GM18517 (cell line): Measurements from ENCODE around the gene PRDM4.
"Not testable (repeated sequence)": the region's sequence is repeated elsewhere in the genome, so short reads cannot be mapped to it uniquely, and the experiment has no call there.

Experiments used
- ATAC-seq: cut with Tn5 transposase; IDR thresholded peaks from one replicate; pipeline ENCODE4 v1.9.1; 2021; ENCODE audit warnings: mild to moderate bottlenecking, moderate library complexity; ENCODE audit not compliant: unreplicated experiment

Gene PRDM4

DNA sequence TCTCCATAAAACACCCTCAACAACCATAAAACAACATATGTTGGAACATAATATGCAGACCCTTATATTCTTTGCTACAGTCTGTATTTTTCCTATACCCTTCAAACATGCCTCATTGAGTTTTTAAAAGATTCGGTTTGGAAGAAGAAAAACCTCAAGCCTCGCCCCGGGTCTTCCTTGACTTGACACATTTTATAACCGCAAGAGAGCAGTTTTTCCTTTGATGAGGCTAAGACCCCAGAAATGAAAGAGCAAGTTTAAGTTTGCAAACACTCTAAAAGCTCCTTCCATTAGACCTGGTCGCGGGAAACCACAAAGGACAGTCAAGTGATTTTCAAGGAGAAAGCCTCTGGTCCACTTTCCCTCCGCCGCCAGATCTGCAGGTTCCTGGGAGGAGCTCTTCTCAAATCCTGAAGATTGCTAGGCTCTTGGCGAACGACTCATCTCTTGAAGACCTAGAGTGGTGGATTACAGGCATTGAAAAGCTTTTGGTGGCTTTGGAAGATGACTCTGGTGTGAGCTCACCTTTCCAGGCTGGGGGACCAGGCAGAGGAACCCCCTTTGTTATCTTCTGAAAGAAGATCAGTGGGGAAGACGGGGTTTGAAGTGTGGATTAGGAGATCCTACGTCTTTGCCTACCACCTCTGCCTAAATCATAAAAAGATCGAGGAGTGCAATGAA is 13.6 kb upstream of the PRDM4 start, which contains the start of gene ASCL4:
Gene ASCL4 (plus strand): TSS at position 356 of the 681 bp plus-strand sequence. CDS start 515 bp downstream, outside the sequence.
- ATAC-seq: no peak

DNA sequence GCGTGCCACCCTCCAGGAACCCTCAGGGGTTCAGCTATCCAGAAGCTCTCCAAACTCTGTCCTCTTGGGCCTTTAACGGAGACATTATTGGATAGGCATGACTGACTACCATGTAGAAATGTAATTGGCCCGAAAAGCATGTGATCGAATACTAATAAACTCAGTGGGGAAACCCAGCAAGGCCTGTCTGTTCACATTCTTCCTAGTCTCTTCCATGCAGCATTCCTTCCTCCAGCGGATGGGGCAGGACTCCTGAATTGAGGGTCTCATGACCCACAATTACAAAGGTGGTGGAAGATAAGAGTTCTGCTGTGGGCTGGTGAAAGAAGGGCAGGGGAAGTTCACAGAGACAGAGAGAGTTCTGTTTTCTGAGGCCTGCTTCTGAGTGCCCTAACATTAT is 6.5 kb upstream of the PRDM4 start:
- ATAC-seq: no peak

DNA sequence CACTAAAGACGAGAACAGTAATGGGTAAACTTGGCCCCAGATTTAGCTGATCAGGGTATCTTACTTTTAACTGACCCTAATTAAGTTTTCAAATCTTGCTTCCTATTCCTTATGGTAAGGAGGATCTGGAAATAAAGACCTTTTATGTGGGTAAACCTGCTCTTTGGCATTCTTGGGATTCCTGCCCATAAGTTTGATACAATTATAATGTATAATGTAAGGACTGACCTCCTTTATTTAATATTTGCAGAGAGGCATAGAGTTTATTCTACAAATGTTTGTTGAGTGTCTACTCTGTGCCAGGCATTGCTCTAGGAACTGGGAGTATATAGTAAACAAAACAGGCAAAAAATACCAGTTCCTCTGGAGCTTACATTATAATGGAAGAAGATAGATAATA is 4.4 kb upstream of the PRDM4 start:
- ATAC-seq: no peak

DNA sequence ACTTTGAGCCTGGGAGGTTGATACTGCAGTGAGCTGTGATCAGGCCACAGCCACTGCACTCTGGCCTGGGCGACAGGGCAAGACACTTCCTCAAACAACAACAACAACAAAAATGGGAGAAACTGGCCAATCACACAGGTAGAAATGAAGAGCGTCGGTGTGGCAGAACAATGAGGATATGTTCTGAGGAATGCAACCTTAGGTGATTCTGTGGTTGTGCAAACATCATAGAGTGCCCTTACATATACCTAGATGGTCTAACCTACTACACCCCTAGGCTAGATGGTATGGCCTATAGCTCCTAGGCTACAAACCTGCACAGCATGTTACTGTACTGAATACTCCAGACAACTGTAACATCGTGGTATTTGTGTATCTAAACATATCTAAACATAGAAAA is 3.7 kb upstream of the PRDM4 start:
- ATAC-seq: no peak

DNA sequence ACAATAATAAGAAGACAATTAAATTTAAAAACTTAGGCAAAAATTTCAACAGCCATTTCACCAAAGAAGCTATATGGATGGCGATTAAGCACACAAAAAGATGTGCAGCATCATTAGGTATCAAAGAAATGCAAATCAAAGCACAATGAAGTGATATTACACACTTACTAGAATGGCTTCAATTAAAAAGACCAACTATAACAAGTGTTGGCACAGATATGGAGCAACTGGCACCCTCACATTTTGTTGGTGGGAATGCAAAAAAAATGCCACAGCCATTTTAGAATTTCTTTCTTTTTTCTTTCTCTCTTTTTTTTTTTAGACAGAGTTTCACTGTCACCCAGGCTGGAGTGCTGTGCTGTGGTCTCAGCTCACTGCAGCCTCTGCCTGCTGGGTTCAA is 1.9 kb upstream of the PRDM4 start:
- ATAC-seq: no peak

DNA sequence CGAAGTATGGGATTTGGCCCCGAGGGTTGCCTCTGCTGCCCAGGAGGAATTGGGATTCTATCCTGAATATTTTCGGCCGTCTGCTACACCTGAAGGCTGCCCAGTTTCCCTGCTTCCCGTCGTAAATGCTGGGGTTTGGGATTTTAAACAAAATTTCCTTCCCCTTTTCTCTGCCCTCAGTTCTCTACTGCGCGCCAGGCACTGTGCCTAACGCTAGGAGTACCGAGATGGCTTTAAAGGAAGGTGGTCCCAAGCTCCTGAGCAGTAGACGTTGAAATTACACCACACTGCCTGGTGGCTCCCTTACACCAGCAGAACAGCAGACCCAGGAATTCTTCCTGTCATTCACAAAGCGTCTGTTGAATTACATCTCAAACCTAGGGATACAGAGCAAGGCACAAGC is 566 bp upstream of the PRDM4 start:
- ATAC-seq: no peak

DNA sequence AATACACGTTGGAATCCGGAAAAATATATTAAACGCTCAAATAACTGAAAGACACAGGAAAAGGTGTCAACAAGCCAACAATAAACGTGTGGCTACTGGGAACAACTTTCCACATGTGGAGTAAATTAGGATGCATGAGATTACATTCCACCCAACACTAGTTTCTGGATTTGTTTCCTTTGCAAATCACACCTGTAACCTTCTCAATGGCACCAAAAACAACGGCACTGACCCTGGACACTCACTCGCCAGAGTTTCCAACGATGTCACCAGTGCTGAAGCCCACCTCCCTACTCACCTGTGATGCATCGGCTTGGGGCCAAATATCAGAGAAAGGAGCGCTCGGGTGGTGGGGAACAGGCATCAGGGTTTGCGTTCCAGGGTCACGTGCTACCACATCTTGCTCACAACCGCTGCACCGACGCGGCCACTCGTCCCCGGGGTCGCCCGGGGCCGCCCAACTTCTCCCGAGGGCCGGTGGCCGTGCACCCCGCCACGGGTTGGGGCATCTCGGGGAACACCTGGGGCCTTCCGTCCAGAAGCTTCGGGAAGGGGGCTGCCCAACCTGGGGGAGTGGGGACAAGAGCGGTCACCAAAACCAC is 629 bp downstream of the PRDM4 start:
- peak; percentile 8 for ATAC-seq

DNA sequence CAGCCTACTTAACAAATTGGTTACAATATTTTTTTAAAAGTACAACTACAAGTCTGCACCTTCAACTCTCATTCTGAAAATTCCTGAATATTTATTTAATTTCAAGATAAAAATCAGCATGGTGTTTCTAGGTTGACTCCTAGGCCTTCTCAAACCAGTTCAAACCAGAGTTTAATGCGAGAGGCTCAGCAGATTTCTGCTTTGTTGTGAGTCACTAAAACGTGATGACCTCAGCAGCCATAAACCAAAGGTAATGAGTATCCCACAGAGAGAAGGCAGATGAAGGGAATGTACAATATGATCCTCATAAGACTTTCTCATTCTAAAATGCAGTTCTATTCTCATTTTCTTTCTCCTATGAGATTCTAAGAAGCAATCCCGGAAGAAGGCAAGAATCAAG is 1.5 kb downstream of the PRDM4 start:
- ATAC-seq: no peak

DNA sequence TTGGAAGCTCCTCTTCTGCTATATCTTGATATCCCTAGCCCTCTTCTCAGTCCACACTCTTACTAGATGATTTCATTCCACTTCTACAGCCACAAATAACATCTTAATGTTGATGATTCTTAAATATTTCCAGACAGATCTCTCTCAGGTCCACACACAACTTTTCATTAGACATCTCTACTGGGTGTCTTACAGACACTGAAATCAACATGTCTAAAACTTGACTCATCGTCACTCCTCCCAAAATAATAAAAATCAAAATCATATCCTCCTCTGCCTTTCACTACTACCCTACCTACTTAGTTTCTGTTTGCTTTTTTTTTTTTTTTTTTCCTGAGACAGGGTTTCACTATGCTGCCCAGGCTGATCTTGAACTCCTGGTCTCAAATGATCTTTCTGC is 11.9 kb downstream of the PRDM4 start:
- ATAC-seq: no peak

DNA sequence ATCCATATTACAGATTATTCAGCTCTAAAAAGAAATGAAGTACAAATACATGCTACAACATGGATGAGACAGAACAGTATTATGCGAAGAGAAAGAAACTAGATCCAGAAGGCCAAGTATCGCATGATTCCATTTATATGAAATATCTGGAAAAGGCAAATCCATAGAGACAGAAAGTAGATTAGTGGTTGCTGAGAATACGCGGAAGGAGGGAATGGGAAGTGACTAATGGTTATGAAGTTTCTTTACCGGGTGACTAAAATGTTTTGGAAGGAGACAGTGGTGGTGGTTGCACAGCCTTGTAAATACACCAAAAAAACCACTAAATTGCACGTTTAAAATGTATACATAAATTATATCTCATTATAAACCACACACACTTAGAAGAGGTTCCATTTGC is 12.5 kb downstream of the PRDM4 start:
- ATAC-seq: no peak

DNA sequence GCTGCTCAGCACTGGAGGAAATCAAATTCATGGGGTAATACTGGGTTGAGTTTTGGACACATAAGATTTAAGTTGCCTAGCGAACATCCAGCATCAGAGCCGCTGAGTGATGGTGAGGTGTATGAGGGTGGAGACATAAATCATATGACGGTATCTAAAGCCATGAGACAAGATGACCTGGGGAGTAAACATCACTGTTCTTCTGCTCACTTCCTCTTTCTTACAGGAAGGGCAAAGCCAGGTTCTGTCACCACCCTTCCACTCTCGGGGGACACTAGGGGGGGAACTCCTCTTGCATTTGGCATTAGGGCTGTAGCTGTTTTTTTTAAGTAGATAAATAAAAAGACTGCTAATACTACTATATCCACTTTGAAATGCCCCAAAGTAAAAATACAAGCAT is 24.0 kb downstream of the PRDM4 start:
- ATAC-seq: peak; percentile 97

DNA sequence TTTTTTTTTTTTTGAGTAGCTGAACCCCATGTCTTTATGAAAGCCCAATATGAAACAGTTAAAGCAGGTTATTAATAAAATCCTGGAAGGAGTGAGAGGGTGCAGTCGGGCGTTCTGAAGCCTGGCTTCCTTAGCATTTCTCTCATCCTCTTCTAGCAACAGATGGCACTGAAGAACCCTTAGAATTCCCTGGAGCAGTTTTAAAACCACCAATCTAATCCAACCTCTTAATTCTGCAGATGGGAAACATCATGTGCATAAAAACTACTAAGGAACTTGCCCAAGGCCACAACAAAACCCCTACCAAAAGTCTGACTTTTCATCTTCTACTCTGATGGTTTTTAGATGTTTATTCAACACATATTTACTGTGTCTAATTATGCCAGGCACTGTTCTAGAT is 25.2 kb downstream of the PRDM4 start:
- no peak for ATAC-seq

DNA sequence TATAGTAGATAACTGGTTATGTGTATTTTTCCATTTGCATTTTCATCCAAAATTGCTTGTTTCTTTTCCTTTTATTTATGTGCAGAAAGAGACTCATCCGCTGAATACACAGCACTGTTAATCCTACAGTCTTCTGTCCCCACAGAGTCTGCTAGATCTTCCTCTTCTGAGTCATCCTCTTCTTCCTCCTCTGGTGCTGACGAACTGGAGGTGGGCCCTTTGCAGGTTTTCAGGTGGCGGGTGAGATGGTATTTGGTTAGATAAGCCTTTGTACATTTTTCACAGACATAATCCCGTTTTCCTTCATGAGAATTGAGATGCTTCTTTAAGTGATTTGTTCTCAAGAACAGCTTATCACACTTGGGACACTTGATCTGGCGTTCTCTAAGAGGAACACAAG is 26.8 kb downstream of the PRDM4 start:
- no peak for ATAC-seq

DNA sequence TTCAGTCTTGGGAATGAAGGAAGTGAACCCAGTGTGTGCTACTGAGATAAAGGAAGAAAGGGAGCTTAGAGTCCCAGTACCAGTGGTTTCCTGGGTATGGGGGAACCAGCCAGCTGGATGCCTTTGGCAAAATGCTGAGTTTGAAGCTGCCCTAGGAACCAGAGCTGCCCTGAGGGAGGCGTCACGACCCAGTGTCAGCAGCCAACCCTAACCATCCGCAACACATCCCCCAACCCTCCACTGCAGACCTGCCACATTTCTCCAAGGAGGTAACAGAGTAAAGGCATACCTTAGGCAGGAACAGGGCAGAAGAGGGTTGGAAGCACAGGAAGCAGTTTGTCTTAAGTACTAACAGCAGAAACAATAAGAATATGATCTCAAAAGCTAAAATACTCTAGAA is 28.6 kb downstream of the PRDM4 start:
- no peak for ATAC-seq

DNA sequence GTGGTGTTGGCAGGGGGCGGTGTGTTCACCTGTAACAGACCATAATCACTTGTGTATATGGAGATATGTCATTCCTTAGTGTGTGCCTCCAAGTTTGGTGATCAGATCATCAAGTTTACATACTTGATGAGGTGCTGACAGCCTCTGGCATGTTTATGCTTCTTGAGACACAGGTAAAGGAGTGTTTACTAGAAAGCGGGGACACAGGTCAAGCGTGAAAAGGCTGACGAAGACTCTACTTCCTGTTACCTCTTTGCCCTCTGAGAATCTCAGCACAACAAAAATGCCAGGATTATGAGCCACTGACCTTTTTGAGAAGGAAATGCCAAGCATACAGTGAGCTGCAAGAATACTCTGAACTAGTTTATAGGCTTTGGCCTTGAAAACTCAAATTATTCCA is 29.6 kb downstream of the PRDM4 start:
- no peak for ATAC-seq

DNA sequence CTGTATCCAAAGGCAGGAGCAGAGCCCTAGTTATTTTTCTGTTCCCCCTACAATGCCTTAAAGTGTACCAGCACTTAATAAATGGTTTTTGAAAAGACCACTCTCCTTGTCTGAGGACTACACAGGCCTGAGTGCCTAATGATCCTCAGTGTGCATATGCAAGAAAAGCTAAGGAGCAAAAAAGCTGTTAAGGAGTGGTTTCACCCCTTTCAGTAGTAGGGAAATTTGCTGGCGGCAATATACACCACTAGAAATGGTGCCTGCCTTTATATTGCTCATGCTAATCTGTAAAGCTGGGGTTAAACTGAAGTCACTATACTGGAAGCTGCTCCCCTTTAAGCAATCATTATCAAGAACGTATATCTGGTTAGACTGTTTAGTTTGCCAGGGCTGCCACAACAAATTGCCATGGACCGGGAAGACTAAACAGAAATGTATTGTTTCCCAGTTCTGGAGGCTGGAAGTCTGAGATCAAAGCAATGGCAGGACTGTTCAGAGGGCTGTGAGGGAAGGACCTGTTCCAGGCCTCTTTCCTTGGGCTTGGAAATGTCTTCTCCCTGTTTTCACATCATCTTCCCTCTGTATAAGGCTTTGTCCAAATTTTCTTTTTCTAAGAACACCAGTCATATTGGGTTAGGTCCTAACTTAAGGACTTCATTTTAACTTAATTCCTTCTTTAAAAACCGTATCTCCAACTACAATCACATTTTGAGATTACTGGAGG is 30.2 kb downstream of the PRDM4 start:
- no peak for ATAC-seq

DNA sequence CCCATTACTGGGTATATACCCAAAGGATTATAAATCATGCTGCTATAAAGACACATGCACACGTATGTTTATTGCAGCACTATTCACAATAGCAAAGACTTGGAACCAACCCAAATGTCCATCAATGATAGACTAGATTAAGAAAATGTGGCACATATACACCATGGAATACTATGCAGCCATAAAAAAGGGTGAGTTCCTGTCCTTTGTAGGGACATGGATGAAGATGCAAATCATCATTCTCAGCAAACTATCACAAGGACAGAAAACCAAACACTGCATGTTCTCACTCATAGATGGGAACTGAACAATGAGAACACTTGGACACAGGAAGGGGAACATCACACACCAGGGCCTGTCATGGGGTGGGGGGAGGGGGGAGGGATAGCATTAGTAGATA is 33.2 kb downstream of the PRDM4 start:
- ATAC-seq: not testable (repeated sequence)

DNA sequence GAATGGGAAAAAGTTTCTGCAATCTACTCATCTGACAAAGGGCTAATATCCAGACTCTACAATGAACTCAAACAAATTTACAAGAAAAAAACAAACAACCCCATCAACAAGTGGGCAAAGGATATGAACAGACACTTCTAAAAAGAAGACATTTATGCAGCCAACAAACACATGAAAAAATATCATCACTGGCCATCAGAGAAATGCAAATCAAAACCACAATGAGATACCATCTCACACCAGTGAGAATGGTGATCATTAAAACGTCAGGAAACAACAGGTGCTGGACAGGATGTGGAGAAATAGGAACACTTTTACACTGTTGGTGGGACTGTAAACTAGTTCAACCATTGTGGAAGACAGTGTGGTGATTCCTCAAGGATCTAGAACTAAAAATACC is 33.6 kb downstream of the PRDM4 start:
- ATAC-seq: not testable (repeated sequence)

DNA sequence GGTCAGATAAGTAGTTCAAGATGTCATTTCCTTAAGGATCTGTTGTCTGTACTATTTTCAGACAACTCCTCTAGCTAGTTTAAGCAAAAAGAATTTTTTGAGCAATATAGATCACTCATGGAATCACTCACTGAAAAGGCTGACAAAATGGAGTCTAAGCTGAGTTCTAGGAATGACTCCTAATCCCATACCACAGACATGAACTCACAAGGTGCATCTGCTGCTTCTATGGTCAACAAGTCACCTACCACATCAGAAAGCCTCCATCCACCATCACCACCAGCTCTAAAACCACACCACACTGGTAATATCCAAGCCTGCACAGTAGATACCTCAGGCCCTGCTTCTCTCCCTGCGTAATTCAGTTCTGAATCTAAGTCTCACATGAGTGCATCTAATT is 42.3 kb downstream of the PRDM4 start:
- ATAC-seq: no peak

DNA sequence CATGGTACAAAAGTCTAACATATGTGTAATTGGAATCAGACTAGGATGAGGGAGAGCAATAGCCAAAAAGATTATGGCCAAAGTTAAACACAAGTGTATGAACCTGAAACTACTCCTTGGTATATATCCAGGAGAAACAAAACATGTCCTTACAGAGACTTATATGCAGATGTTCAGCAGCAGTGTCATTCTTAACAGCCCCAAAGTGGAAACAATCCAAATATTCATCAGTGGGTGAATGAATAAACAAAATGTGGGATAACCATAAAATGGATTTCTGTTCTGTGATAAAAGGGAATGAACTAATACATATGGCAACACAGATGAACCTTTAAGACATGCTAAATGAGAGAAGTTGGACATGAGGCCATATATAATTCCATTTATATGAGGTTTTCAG is 45.2 kb downstream of the PRDM4 start:
- ATAC-seq: no peak

DNA sequence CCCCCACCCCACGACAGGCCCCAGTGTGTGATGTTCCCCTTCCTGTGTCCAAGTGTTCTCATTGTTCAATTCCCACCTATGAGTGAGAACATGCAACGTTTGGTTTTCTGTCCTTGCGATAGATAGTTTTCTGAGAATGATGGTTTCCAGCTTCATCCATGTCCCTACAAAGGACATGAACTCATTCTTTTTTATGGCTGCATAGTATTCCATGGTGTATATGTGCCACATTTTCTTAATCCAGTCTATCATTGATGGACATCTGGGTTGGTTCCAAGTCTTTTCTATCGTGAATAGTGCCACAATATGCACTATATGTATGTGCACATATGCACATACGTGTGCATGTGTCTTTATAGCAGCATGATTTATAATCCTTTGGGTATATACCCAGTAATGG is 55.4 kb downstream of the PRDM4 start:
- not testable (repeated sequence) for ATAC-seq

DNA sequence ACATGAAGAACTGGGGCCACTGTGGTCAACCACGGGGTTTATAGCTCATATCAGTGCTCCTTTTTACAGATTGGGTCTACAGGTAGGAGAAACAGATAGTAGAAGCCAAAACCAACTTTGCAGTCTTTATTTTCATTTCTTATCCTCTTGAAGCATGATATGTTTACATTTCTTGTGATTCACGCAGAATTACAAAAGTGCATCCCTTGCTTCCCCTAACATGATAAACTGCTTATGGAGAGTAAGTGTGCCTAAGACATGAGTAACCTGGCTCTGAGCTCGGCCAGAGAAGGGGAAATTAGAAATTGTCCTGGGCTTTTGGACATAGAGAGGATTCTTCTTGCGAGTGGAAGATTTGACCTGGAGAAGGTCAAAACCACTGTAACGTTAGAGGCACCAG is 56.9 kb downstream of the PRDM4 start:
- no peak for ATAC-seq
